NCI-H1417 (cell line): ENCODE results near the gene BHLHA15.
A peak's percentile ranks its signal among the peaks of the same experiment; 100 is the strongest.

Experiments
- DNase-seq, 3 experiments: peaks; one replicate each; lab custom pipeline; 2025; lab: John Stamatoyannopoulos, UW

Gene BHLHA15

DNA sequence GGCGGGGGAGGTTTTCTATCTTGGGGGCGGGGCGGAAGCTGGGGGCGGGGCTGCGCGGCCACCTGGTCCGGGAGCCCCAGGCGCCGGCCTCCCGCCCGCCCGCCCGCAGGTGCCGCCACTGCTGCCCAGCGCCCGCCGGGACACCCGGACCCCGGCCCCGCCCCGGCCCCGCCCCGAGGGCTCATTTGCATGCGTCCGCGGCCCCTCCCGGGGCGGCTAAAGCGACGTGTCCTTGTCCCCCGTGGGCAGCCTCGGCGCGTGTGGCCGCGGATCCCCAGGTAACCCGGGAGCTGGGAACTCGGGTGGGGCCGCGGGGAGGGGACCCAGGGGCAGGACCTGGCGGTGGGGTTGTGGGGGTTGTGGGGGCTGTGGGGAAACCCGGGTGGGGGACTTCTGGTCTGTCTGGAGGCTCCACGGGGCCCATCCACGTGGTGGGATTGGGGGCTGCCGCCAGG is at the start of gene BHLHA15:
BHLHA15 (plus strand) TSS at position 219 of the 455 bp plus-strand sequence. CDS start 871 bp downstream, outside the sequence.
- DNase-seq: peak; percentile 40 to 64 (median 47)

DNA sequence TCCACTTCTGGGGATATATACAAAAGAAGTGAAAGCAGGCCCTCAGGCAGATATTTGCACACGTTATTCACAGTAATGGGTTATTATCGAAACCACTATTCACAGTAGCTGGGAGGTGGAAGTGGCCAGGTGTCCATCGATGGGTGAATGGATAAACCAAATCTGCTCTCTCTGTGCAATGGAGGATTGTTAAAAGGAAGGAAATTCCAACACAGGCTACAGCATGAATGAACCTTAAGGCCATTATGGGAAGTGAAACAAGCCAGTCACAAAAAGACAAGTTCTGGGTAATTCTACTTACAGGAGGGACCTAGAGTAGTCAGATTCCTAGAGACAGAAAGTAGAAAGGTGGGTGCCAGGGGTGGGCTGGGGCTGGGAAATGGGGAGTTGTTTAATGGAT is 48.5 kb upstream of the BHLHA15 start:
- DNase-seq: peak in 1 of 3 experiments; percentile 26

DNA sequence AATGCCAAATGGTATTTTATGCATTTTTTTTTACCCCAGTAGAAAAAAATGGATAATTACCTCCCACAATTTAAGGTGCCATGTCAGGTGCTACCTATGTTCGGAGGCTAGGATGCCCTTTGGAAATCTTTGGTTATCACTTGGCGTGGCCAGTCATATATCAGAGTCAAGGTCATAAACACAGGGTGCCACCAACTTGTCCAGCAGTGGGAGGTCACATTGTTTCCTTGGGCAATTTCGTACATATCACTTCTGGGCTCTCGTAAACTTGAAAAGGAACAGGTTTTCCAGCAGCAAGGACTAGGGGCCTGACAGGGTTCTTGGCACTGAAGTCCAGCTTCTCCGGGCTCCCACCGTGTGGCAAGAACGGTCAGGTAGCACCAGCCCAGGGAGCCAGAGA is 48.0 kb upstream of the BHLHA15 start:
- DNase-seq: no peak

- DNase-seq: no peak
These were observed 47.3 kb upstream of the BHLHA15 start for GRCh38 chr7:98163704-98164494.

DNA sequence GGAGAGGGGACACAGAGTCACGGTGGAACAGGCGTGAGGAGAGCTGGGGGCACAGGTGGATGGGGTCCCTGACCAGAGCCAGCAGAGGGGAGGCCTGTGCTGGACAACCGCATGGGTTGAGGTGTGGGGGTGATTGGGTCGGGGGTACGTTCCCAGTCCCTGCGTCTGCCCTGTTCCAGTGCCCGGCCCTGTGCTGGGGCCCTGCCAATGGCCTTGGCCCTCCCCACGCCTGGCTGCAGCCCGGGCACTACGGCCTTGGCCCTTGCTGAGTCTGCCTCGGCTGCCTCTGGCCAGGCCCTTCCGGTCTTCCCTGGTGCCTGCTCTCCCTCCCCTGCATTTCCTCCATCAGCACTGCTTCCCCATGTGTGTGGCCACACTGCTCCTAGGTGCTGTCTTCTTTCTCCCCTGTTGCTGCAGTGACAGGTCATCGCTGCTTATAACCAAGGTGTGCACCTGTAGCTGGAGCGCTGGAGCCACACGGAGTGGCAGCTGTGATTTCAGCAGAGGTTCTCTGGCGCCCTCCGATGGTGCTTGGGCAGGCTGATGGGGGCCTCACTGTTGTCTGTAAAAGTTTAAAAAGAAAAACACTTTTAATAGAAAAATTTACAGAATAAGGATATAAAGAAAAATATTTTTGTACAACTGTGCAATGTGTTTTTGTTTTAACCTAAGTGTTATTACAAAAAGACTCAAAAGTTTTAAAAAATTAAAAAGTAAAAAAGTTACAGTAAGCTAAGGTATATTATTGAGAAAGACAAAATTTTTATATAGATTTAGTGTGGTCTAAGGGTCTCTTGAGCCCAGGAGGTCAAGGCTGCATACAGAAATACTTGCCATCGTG is 45.2 kb upstream of the BHLHA15 start:
- peak in 2 of 3 experiments; percentile 25 to 75 for DNase-seq

DNA sequence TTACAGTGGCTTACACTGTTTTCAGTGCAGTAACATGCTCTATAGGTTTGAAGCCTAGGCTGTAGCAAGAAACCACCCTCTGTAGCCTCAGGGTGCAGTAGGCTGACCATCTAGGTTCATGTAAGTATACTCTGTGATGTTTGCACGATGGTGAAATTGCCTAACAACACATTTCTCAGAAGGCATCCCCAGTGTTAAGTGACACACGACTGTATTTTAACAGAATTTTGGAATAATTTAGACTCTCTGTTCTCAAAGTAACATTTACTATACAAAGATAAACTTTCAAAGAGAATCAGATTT is 44.6 kb upstream of the BHLHA15 start:
- peak in 1 of 3 experiments; percentile 42 for DNase-seq

DNA sequence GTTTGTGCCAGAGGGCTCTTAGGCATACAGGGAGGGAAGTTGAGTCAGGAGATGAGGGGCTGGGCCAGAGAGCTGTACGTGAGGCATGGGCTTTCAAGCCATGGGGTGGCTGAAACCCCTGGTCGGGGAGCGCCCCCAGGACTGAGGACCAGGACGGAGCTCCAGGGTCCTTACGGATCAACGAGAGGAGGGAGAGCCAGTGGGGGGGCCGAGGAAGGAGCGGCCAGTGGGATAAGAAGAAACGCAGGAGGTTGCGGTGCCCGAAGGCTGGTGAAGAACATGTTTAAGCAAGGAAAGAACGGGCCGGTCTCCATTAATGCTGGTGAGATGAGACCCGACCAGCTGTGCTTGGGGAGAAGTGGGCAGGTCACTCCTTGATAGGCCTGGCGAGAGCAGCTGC is 43.6 kb upstream of the BHLHA15 start:
- DNase-seq: no peak

GRCh38 chr7:98168181-98168903 is 42.9 kb upstream of the BHLHA15 start:
- peak; percentile 63 to 90 (median 69) for DNase-seq

- no peak for DNase-seq
These were observed 42.2 kb upstream of the BHLHA15 start for GRCh38 chr7:98168904-98169621.

GRCh38 chr7:98170966-98171365 is 40.3 kb upstream of the BHLHA15 start:
- DNase-seq: no peak

- DNase-seq: no peak
These were observed 39.8 kb upstream of the BHLHA15 start for GRCh38 chr7:98171449-98171848.

GRCh38 chr7:98174334-98175259 is 36.6 kb upstream of the BHLHA15 start:
- no peak for DNase-seq

DNA sequence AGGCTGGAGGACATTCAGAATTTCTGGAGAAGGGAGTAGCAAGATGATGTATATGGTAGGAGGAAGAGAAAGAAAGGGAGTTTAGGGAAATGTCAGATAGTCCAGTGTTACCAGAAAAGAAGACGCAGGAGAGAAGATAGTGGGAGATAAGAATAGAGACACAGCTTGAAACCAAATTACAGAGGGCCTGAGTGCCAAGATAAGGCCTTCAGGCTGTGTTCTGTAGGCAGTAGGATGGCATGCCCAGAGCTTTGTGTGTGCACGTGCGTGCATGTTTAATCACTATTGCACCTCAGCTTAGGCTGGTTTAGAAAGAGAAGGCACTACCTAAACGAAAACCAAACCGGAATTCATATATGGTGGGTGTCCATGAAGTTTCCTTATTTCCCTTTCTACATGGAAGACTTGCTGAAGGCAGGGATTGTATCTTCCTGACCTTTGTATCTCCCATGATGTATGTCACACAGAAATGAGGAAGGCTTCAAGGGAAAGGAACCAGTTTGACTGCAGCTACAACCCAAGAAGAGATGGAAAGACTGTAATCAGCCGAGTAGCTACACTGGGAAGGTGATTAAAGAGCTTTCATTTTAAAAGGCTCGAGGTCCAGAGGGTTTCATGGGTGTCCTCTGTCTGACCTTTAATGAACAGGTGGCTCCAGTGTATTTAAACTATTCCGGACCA is 35.8 kb upstream of the BHLHA15 start:
- DNase-seq: no peak

DNA sequence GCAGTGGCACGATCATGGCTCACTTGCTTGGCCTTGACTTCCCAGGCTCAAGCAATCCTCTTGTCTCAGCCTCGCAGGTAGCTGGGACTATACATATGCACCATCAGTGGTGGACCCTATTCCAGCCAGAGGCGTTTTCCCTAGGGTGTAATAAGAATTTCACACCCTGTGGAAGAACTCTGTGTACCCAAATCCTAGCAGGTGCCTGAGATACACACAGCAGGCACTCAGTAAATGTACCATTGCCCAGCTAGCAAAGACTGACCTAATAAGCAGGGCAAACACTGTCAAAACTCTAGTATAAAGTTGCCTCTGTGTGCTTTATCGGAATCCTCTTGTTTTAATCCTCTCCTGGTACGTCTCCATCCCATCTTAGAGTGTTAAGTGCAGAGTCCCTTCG is 33.7 kb upstream of the BHLHA15 start:
- DNase-seq: no peak

DNA sequence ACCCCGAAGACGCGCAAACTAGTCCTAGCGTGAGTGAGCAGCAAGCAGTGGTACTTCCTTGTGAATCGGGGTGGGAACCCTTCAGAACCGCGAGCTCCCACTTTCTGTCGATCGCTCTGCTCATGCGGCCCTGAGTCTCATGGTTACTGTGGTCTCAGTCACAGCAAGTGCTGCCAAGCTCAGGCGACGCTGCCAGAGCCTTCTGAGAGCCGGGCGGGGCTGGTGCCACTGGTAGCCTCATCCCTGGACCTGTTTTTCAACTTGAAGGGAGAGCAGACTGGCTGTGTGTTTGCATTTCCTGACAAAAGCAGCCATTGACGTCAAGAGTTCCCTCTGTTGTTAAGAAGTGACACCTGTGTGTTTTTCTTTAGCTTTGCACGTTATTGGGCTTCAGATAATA is 32.9 kb upstream of the BHLHA15 start:
- no peak for DNase-seq

GRCh38 chr7:98178762-98179490 is 32.3 kb upstream of the BHLHA15 start:
- DNase-seq: no peak

DNA sequence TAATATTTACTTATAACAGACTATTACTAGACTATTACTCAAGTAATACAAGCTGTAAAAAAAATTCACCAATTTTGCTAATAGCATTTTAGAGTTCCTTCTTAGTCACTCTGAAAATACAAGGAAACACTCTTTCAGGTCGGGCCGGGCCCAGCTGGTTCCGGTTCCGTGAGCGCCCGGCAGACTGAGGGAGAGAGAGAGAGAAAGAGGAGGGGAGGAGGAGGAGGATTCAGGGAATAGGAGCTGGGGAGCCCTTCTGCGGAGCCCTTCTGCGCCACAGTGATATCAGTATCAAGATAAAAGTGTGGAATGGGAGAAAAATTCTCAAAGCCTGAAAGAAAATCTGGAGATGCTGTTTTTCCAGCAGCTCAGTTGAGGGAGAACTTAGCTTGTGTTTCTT is 30.5 kb upstream of the BHLHA15 start:
- no peak for DNase-seq

GRCh38 chr7:98185101-98185500 is 26.1 kb upstream of the BHLHA15 start:
- no peak for DNase-seq

DNA sequence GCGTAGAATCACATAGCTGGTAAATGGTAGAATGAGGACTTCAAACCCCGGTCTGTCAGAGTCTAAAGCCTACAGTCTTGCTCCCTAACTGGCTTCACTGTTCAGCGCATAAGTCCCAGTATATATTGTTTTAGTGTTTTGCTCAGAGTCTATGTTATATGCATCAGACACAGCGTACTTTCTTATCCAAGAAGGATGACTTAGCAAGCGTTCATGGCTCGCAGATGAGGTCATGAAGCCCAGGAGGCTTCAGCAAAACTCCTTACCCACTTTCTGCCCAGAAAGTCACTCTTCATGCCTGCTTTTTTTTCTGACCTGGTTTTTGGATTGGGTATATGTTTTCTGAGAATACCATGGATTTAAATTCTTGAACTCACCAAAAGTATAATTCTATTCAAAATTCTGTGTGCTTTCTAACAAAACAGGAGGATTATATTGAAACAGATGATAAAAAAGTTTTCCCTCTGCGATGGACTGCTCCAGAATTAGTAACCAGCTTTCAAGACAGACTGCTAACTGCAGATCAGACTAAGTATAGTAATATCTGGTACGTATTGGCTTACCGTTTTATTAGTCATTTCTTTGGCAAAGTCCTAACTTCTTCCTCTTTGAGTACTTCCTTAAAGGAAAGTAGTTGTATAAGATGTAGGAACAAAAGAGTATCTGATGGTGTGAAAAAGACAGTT is 24.6 kb upstream of the BHLHA15 start:
- no peak for DNase-seq
